GM23248 (cell line): Measurements from ENCODE around the gene CDH11.

Experiments used
- EZH2 ChIP-seq: fragments of 200-600 bp; sonication (generic); IDR thresholded peaks from 2 replicates; pipeline ENCODE4 v1.6.1; 2018; ENCODE audit warnings: antibody characterized with exemption, mild to moderate bottlenecking; ENCODE audit not compliant: insufficient read depth, poor library complexity, severe bottlenecking
- EZH2phosphoT487 ChIP-seq: fragments of 200-600 bp; sonication (generic); IDR thresholded peaks from 2 replicates; pipeline ENCODE4 v1.6.1; 2018; ENCODE audit warnings: antibody characterized with exemption, moderate library complexity, mild to moderate bottlenecking, low read depth; ENCODE audit not compliant: insufficient read depth

DNA sequence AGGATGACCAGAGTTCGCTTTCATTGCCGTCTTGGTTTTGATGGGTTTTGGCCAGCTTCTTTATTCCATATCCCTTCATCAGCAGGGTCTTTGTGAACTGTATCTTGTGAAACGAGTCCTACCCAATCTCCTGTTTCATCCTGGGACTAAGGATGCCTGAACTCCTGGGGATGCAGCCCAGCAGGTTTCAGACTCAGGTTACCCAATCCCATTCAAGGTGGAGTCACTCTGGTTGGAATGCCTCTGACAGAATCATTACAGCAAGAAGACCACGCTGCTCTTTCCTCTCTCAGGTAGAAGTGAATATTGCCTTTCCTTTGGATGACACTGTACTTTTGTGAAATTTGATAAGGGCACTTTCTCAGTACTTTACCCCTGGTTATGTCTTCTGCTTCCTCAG lies 98.1 kb downstream of the CDH11 start:
- TF ChIP-seq EZH2 (no peak), EZH2phosphoT487 (no peak)
